Karpas-422 (cell line): Measurements from ENCODE around the gene SMIM35. TPM values are rescaled to one million over a fixed set of nuclear protein-coding genes. Genes with fewer than 3 reads are reported as not detected.

Experiments used
- DNase-seq: peaks from one replicate; pipeline ENCODE4 v3.0.0-alpha.2; 2015
- H2AFZ ChIP-seq: fragments of 200-600 bp; sonication (generic); 2 replicates; pipeline ENCODE4 v1.6.1; 2014; ENCODE audit warnings: antibody characterized with exemption, low read length, mixed read lengths
- H3K27ac ChIP-seq: fragments of 200-600 bp; sonication (generic); 2 replicates; pipeline ENCODE4 v1.5.1; 2014; ENCODE audit warnings: mild to moderate bottlenecking, low read length, moderate library complexity
- H3K27me3 ChIP-seq: fragments of 200-600 bp; sonication (generic); 2 replicates; pipeline ENCODE4 v1.6.1; 2014; ENCODE audit warnings: low read length, mixed read lengths
- H3K36me3 ChIP-seq: fragments of 200-600 bp; sonication (generic); 2 replicates; pipeline ENCODE4 v1.6.1; 2014; ENCODE audit warnings: low read length, mixed read lengths; ENCODE audit not compliant: insufficient read depth
- H3K4me1 ChIP-seq: fragments of 200-600 bp; sonication (generic); 2 replicates; pipeline ENCODE4 v1.6.1; 2014; ENCODE audit warnings: mild to moderate bottlenecking, low read length, mixed read lengths
- H3K4me2 ChIP-seq: fragments of 200-600 bp; sonication (generic); 2 replicates; pipeline ENCODE4 v1.6.1; 2014; ENCODE audit warnings: low read length, low read depth, mild to moderate bottlenecking; ENCODE audit not compliant: poor library complexity, severe bottlenecking
- H3K4me3 ChIP-seq: fragments of 200-600 bp; sonication (generic); 2 replicates; pipeline ENCODE4 v1.5.1; 2014; ENCODE audit warnings: mild to moderate bottlenecking, antibody characterized with exemption, low read length, mixed read lengths
- H3K79me2 ChIP-seq: fragments of 200-600 bp; sonication (generic); 2 replicates; pipeline ENCODE4 v1.6.1; 2014; ENCODE audit warnings: mild to moderate bottlenecking, low read length, mixed read lengths
- H3K9ac ChIP-seq: fragments of 200-600 bp; sonication (generic); 2 replicates; pipeline ENCODE4 v1.6.0; 2014; ENCODE audit warnings: low read length
- H3K9me2 ChIP-seq: fragments of 200-600 bp; sonication (generic), shearing (Covaris generic); replicated peaks from 2 replicates; pipeline ENCODE4 v1.6.0; 2014; ENCODE audit warnings: mild to moderate bottlenecking, low read length, moderate library complexity; ENCODE audit not compliant: insufficient read depth
- H3K9me3 ChIP-seq: fragments of 300-700, 200-600 bp; sonication (generic); 2 replicates; pipeline ENCODE4 v1.6.1; 2014; ENCODE audit warnings: low read length, mixed read lengths
- H4K20me1 ChIP-seq: fragments of 200-600 bp; sonication (generic); 2 replicates; pipeline ENCODE4 v1.6.1; 2014; ENCODE audit warnings: mild to moderate bottlenecking, antibody characterized with exemption, low read length, low read depth; ENCODE audit not compliant: insufficient read depth
- total RNA-seq: library from RNA; depleted of rRNA; stranded (reverse); fragments of >200 nt; shearing (Covaris generic); gene quantifications from 2 replicates; pipeline ENCODE4 v1.2.3, GENCODE V29; 2014; ENCODE audit warnings: low replicate concordance

Gene SMIM35
- total RNA-seq, 1 experiment from 2014 or later, result not detected

DNA sequence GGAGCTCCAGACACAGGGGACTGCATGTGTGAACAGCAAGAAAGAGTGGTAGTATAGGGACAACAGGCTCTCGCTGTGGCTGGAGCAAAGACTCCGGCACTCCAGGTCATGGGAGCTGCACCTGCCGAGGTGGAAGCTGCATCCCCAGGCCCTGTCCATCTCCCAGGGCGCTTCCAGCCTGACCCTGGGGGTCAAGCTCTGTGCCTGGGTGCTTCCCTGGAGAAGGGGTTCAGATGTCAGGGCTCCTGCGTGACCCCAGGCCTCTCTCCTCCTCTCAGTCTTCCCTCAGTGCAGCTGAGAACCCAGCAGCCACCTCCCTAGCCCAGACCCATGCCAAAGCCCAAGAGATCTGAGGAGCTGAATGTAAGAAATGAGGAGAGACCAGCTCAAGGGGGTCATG, 6.5 kb downstream of the SMIM35 start:
- no peaks in the 10 kb centered on the region for H3K79me2 ChIP-seq
- no peak overlapping the region for H3K4me2 ChIP-seq
- DNase-seq, result no peak
- no peaks in the 10 kb centered on the region for H4K20me1 ChIP-seq
- no peaks in the 10 kb centered on the region for H3K27me3 ChIP-seq
- H3K36me3 ChIP-seq, result no peaks in the 10 kb centered on the region
- H3K9me2 ChIP-seq, result no peaks in the 10 kb centered on the region
- H3K9me3 ChIP-seq, result no peaks in the 10 kb centered on the region
- no peaks in the 10 kb centered on the region for H3K4me1 ChIP-seq
- H3K4me3 ChIP-seq, result no peak overlapping the region
- no peak overlapping the region for H3K27ac ChIP-seq
- no peak overlapping the region for H3K9ac ChIP-seq
- no peak overlapping the region for H2AFZ ChIP-seq

DNA sequence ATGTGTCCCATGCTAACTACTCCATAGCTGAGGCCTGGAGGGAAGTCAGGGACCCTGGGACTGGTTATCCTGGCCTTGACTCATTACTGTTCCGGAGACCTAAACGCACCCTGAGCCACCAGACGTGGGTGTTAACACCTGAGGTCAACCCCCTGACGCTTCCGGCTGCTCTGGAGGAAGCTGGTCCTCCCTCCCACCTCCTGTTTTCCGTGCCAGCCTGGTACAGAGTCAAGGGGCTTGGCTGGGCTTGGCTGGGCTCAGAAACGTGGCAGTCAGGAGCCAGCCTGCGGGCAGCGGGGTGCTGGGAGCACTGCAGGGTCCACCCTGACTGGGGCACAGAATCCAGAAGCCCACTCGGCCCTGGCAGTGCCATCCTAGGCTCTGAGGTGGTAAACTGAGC, 7.3 kb downstream of the SMIM35 start:
- Histone ChIP-seq H3K9ac (no peak overlapping the region), H3K9me3 (no peaks in the 10 kb centered on the region), H3K4me3 (no peak overlapping the region), H4K20me1 (no peaks in the 10 kb centered on the region), H3K79me2 (no peaks in the 10 kb centered on the region), H3K4me2 (no peak overlapping the region), H3K4me1 (no peaks in the 10 kb centered on the region), H3K27me3 (no peaks in the 10 kb centered on the region), H2AFZ (no peak overlapping the region), H3K27ac (no peak overlapping the region), H3K36me3 (no peaks in the 10 kb centered on the region), H3K9me2 (no peaks in the 10 kb centered on the region)
- DNase-seq, result no peak

DNA sequence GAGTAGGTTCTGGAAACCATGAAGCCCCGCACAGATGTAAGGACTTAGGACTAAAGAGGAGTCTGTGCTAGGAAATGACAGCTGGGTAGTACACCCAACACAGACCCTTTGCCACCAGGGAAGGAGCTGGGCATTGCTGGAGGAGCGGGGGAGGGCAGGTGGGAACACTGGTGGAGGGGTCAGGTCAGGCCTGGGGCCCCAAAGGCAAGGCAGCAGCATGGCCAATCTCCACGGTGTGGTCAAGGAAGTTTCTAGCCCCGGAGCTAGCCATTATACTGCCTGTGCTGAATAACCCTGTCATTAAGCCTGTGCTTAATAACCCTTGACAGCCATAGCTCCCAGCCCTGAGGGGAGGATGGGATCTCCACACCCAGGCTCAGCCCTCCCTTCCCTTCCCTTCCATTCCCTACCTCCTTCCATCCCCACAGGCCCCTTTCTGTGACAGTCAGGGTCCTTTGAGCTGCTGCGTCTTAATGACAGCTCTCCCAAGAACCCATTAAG, 7.8 kb downstream of the SMIM35 start:
- DNase-seq, result no peak
- no peak overlapping the region for H3K4me3 ChIP-seq
- no peak overlapping the region for H2AFZ ChIP-seq
- no peak overlapping the region for H3K9ac ChIP-seq
- no peaks in the 10 kb centered on the region for H3K79me2 ChIP-seq
- H3K27me3 ChIP-seq, result no peaks in the 10 kb centered on the region
- no peak overlapping the region for H3K27ac ChIP-seq
- no peaks in the 10 kb centered on the region for H3K4me1 ChIP-seq
- no peaks in the 10 kb centered on the region for H3K36me3 ChIP-seq
- no peaks in the 10 kb centered on the region for H3K9me3 ChIP-seq
- no peaks in the 10 kb centered on the region for H3K9me2 ChIP-seq
- no peak overlapping the region for H3K4me2 ChIP-seq
- no peaks in the 10 kb centered on the region for H4K20me1 ChIP-seq

DNA sequence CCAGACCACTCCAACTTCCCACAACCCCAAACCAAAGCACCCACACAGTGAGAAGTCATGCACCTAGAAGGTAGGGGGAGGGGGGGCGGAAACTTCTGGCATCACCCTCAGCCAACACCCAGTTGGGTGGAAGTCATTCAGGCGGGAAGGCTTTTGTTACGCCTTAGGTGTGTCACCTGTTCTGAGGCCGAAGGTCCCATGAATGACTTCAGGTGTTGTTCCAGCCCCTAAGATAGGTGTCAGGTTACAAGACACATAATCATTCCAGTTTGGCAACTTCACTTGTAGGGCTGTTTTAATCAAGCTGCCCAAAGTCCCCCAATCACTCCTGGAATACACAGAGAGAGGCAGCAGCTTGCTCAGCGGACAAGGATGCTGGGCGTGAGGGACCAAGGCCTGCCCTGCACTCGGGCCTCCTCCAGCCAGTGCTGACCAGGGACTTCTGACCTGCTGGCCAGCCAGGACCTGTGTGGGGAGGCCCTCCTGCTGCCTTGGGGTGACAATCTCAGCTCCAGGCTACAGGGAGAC, 9.9 kb downstream of the SMIM35 start, which contains the start of gene TMPRSS4:
Gene TMPRSS4, plus strand, starts transcription at position 325 of the 528 bp plus-strand sequence. CDS start 225 bp downstream, outside the sequence.
- no peaks in the 10 kb centered on the region for H3K4me1 ChIP-seq
- H4K20me1 ChIP-seq, result no peaks in the 10 kb centered on the region
- H3K4me2 ChIP-seq, result no peak within 1 kb of the TSS
- no peak for DNase-seq
- H3K27me3 ChIP-seq, result no peaks in the 10 kb centered on the region
- no peak within 1 kb of the TSS for H3K9ac ChIP-seq
- H3K9me2 ChIP-seq, result no peaks in the 10 kb centered on the region
- H3K9me3 ChIP-seq, result no peaks in the 10 kb centered on the region
- no peak within 1 kb of the TSS for H2AFZ ChIP-seq
- H3K4me3 ChIP-seq, result no peak within 1 kb of the TSS
- no peaks in the 10 kb centered on the region for H3K36me3 ChIP-seq
- no peak within 1 kb of the TSS for H3K27ac ChIP-seq
- H3K79me2 ChIP-seq, result no peaks in the 10 kb centered on the region

DNA sequence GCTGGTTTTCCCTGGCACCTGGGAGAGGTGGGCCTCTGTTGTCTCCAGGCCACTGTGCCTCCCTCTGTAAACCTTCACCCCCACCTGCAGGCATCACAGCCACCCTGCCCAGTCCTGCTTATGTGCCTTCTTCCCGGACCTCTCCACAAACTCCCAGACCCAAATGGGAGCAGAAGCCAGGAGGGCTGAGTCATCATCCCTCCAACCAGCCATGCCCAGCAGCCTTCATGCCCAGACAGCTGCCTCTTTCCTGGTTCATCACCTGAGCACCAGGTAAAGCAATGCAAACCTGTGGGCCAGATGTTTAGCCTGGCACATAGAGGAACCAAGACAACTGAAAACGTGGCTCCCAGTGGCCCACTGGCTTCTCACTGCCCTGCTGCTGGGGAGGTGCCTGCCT, 12.0 kb downstream of the SMIM35 start:
- Histone ChIP-seq H3K9me3 (no peaks in the 10 kb centered on the region), H3K4me2 (no peak overlapping the region), H3K4me3 (no peak overlapping the region), H3K9ac (no peak overlapping the region), H4K20me1 (no peaks in the 10 kb centered on the region), H2AFZ (no peak overlapping the region), H3K4me1 (no peaks in the 10 kb centered on the region), H3K9me2 (no peaks in the 10 kb centered on the region), H3K79me2 (no peaks in the 10 kb centered on the region), H3K27ac (no peak overlapping the region), H3K27me3 (no peaks in the 10 kb centered on the region), H3K36me3 (no peaks in the 10 kb centered on the region)
- DNase-seq, result no peak

DNA sequence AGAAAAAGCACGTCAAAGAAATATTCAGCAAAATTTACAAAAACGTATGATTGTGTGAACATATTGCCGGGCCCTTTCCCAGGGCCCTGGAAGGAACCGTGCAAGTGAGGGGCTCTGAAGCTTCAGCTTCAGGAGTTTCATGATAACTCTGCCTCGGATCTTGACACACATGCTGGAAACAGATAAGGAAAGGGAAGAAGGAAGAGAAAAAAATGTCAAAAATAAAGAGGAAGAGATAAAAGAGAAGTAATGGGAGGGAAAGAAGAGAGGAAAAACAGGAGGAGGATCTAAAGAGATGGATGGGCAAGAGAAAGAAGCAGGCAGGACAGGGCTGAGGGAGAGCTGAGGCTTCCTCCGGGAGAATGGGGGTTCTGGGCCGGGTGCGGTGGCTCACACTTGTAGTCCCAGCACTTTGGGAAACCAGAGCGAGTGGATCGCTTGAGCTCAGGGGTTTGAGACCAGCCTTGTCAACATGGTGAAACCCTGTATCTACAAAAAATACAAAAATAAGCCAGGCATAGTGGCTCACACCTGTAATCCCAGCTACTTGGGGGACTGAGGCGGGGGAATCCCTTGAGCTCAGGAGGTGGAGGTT, 12.6 kb downstream of the SMIM35 start:
- DNase-seq, result no peak
- no peak overlapping the region for H3K4me2 ChIP-seq

DNA sequence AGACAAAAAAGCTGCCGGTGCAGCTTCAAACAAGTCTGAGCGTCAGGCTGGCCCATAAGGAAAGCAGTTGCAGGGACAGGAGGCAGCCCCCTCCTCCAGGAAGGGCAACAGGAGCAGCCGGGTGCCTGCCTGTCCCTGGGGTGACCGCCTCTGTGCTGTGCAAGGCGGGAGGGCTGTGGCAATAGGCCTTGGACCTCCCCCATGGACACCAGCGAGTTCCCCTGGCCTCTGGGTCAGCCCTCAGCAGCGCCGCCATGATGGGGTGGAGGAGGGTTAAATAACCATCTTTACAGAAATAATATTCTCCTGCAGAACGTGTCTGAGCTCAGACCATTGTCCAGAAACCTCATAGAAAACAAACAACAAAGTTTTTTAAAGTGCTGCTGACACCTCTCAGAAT, 13.2 kb downstream of the SMIM35 start:
- no peaks in the 10 kb centered on the region for H3K79me2 ChIP-seq
- H3K27ac ChIP-seq, result no peak overlapping the region
- no peaks in the 10 kb centered on the region for H3K9me3 ChIP-seq
- H3K36me3 ChIP-seq, result no peaks in the 10 kb centered on the region
- no peaks in the 10 kb centered on the region for H4K20me1 ChIP-seq
- no peak overlapping the region for H2AFZ ChIP-seq
- no peaks in the 10 kb centered on the region for H3K9me2 ChIP-seq
- H3K4me2 ChIP-seq, result no peak overlapping the region
- no peak overlapping the region for H3K9ac ChIP-seq
- no peak overlapping the region for H3K4me3 ChIP-seq
- DNase-seq, result no peak
- no peaks in the 10 kb centered on the region for H3K27me3 ChIP-seq
- no peaks in the 10 kb centered on the region for H3K4me1 ChIP-seq

More for the DNA sequence above, 12.6 kb downstream of the SMIM35 start:
- H3K9ac ChIP-seq, result no peak overlapping the region
- no peak overlapping the region for H2AFZ ChIP-seq
- no peak overlapping the region for H3K27ac ChIP-seq
- no peaks in the 10 kb centered on the region for H4K20me1 ChIP-seq
- no peaks in the 10 kb centered on the region for H3K36me3 ChIP-seq
- no peaks in the 10 kb centered on the region for H3K9me2 ChIP-seq
- H3K27me3 ChIP-seq, result no peaks in the 10 kb centered on the region
- H3K4me3 ChIP-seq, result no peak overlapping the region
- no peaks in the 10 kb centered on the region for H3K9me3 ChIP-seq
- H3K79me2 ChIP-seq, result no peaks in the 10 kb centered on the region
- H3K4me1 ChIP-seq, result no peaks in the 10 kb centered on the region

DNA sequence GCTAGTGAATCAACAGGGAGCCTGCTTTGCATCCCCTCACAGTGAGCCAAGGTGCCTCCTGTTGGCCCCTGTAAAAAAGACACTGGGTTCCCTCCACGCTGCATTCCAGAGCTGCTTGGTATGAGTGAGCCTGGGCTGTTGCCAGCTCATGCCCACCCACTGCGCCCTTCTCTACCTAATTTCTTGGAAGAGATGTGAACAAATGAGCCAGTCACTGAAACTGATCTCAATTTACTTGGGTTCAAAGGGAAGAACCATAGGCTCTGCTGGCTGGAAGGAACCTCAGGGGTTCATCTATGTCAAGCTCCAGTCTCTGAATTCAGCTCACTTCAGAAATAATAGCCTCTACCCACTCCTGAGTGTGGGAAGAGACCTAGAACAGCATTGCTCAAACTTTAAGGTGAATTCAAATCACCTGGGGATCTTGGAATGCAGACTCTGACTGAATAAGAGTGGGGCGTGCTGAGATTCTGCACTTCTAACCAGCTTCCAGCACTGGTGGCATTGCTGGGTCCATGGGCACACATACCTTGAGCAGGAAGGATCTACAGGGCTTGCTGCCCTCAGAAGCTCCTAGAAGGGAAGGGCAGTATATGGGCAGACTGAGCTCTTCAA, 15.2 kb downstream of the SMIM35 start:
- Histone ChIP-seq H3K27ac (no peak overlapping the region), H3K27me3 (no peaks in the 10 kb centered on the region), H3K36me3 (no peaks in the 10 kb centered on the region), H3K79me2 (no peaks in the 10 kb centered on the region), H3K9ac (no peak overlapping the region), H4K20me1 (no peaks in the 10 kb centered on the region), H2AFZ (no peak overlapping the region), H3K9me3 (no peaks in the 10 kb centered on the region), H3K4me1 (no peaks in the 10 kb centered on the region), H3K4me2 (no peak overlapping the region), H3K9me2 (no peaks in the 10 kb centered on the region), H3K4me3 (no peak overlapping the region)
- no peak for DNase-seq
